H1 (cell line): ENCODE measurements around the gene PTPN13. TPM values are rescaled to one million over a fixed set of nuclear protein-coding genes. Genes with fewer than 3 reads are reported as not detected.

Experiments
- CTCF ChIA-PET: fragments of 300-600 bp; sonication (Branson Sonifier 250); formaldehyde crosslinking; loops from one replicate; lab custom pipeline; 2021; ENCODE audit not compliant: partially characterized antibody; lab: Charles Lee
- POLR2A ChIA-PET: fragments of 300-600 bp; sonication (Branson Sonifier 250); formaldehyde crosslinking; loops from one replicate; lab custom pipeline; 2021; ENCODE audit warnings: inconsistent platforms; ENCODE audit not compliant: partially characterized antibody; lab: Charles Lee
- DNase-seq, 2 experiments: peaks; one replicate each; pipeline versions ENCODE4 v3.0.0 to v3.0.0-alpha.2; 2010 to 2022; ENCODE audit warnings: low spot score in 2 of 2, low read depth in 1 of 2, mixed read lengths in 1 of 2
- FAIRE-seq: peaks from 2 replicates; lab custom pipeline; 2011; peaks lifted over from hg19 to GRCh38; lab: Jason Lieb, UNC
- H2AFZ ChIP-seq: 2 replicates; pipeline ENCODE4 v1.8.1; 2012; ENCODE audit warnings: low read length, inconsistent platforms
- H2AK5ac ChIP-seq: 2 replicates; pipeline ENCODE4 v1.6.1; 2013; ENCODE audit warnings: low read depth, low read length
- H2BK120ac ChIP-seq: replicated peaks from 2 replicates; pipeline ENCODE3; 2013; ENCODE audit warnings: low read depth, low read length, inconsistent platforms
- H2BK12ac ChIP-seq: 2 replicates; pipeline ENCODE4 v1.6.1; 2013; ENCODE audit warnings: low read depth, low read length
- H2BK15ac ChIP-seq: 2 replicates; pipeline ENCODE4 v1.6.1; 2013; ENCODE audit warnings: low read length
- H2BK20ac ChIP-seq: 2 replicates; pipeline ENCODE4 v1.6.1; 2013; ENCODE audit warnings: low read length
- H2BK5ac ChIP-seq: 2 replicates; pipeline ENCODE4 v1.6.1; 2013; ENCODE audit warnings: low read depth, low read length
- H3K14ac ChIP-seq: 2 replicates; pipeline ENCODE4 v1.6.1; 2013; ENCODE audit warnings: inconsistent platforms; ENCODE audit not compliant: insufficient read length
- H3K18ac ChIP-seq: 2 replicates; pipeline ENCODE4 v1.6.1; 2013; ENCODE audit warnings: low read length; ENCODE audit errors: extremely low read depth
- H3K23ac ChIP-seq: 2 replicates; pipeline ENCODE4 v1.6.1; 2013; ENCODE audit warnings: inconsistent platforms; ENCODE audit not compliant: insufficient read length
- H3K23me2 ChIP-seq: 2 replicates; pipeline ENCODE4 v1.6.1; 2013; ENCODE audit warnings: low read depth, low read length
- H3K27ac ChIP-seq: 2 replicates; pipeline ENCODE4 v1.6.1; 2011; ENCODE audit warnings: low read depth, low read length, inconsistent platforms
- H3K27me3 ChIP-seq, 4 experiments: replicated peaks in 1 of 4; 1 replicate in 1 of 4; 2 replicates in 3 of 4; pipeline versions ENCODE4 v1.6.1 to v1.8.1; 2011 to 2013; ENCODE audit warnings: low read length in 3 of 4, mild to moderate bottlenecking in 3 of 4, inconsistent platforms in 2 of 4, mixed read lengths in 2 of 4, moderate library complexity in 1 of 4; ENCODE audit not compliant: control insufficient read depth in 3 of 4, insufficient read depth in 3 of 4; ENCODE audit errors: extremely low read depth in 1 of 4
- H3K36me3 ChIP-seq, 4 experiments: 2 replicates each; pipeline versions ENCODE4 v1.6.1 to v1.8.1; 2011 to 2013; ENCODE audit warnings: mild to moderate bottlenecking in 4 of 4, low read length in 3 of 4, moderate library complexity in 2 of 4, control low read depth in 1 of 4, inconsistent platforms in 1 of 4; ENCODE audit not compliant: insufficient read depth in 4 of 4, control insufficient read depth in 2 of 4
- H3K4ac ChIP-seq: replicated peaks from 2 replicates; pipeline ENCODE3; 2013; ENCODE audit warnings: low read length, low read depth, mixed read lengths, inconsistent platforms; ENCODE audit not compliant: insufficient read length
- H3K4me1 ChIP-seq, 4 experiments: replicated peaks in 1 of 4; 1 replicate in 1 of 4; 2 replicates in 3 of 4; pipeline versions ENCODE4 v1.6.1 to v1.8.1; 2011 to 2013; ENCODE audit warnings: low read length in 3 of 4, inconsistent platforms in 2 of 4, mixed read lengths in 1 of 4; ENCODE audit not compliant: insufficient read depth in 4 of 4, control insufficient read depth in 3 of 4
- H3K4me2 ChIP-seq, 2 experiments: 2 replicates each; pipeline versions ENCODE4 v1.6.1 to v1.8.1; 2011 to 2013; ENCODE audit warnings: low read depth in 2 of 2, low read length in 2 of 2, control low read depth in 1 of 2, inconsistent platforms in 1 of 2, mild to moderate bottlenecking in 1 of 2; ENCODE audit not compliant: insufficient read depth in 1 of 2
- H3K4me3 ChIP-seq, 4 experiments: fragments of 200-600, 300-600 bp in 1 of 4; sonication (generic), shearing (Covaris generic), sonication (Bioruptor Twin) in 1 of 4; 2 replicates each; pipeline versions ENCODE4 v1.5.1 to v1.8.1; 2011 to 2016; ENCODE audit warnings: low read length in 4 of 4, low read depth in 3 of 4, control low read depth in 2 of 4, inconsistent platforms in 2 of 4, mild to moderate bottlenecking in 2 of 4, mixed read lengths in 1 of 4, moderate library complexity in 1 of 4; ENCODE audit not compliant: insufficient read depth in 2 of 4; ENCODE audit errors: extremely low read depth in 1 of 4
- H3K56ac ChIP-seq: replicated peaks from 2 replicates; pipeline ENCODE3; 2013; ENCODE audit warnings: low read depth, mild to moderate bottlenecking, mixed read lengths, low read length, inconsistent platforms; ENCODE audit not compliant: insufficient read length
- H3K79me1 ChIP-seq: 2 replicates; pipeline ENCODE4 v1.6.1; 2013; ENCODE audit warnings: low read depth, low read length, control low read depth
- H3K79me2 ChIP-seq, 2 experiments: 2 replicates each; pipeline versions ENCODE4 v1.6.1 to v1.8.1; 2012 to 2013; ENCODE audit warnings: low read length in 2 of 2, mild to moderate bottlenecking in 2 of 2, inconsistent platforms in 1 of 2; ENCODE audit not compliant: insufficient read depth in 2 of 2, control insufficient read depth in 1 of 2
- H3K9ac ChIP-seq, 4 experiments: replicated peaks in 1 of 4; 1 replicate in 1 of 4; 2 replicates in 3 of 4; pipeline versions ENCODE4 v1.6.1 to v1.8.1; 2011 to 2013; ENCODE audit warnings: low read depth in 3 of 4, low read length in 3 of 4, control low read depth in 2 of 4, mild to moderate bottlenecking in 2 of 4, moderate library complexity in 2 of 4, inconsistent platforms in 1 of 4; ENCODE audit errors: extremely low read depth in 1 of 4
- H3K9me3 ChIP-seq, 2 experiments: 2 replicates each; pipeline versions ENCODE4 v1.6.1 to v1.8.1; 2012 to 2013; ENCODE audit warnings: mild to moderate bottlenecking in 2 of 2, moderate library complexity in 2 of 2, control low read depth in 1 of 2, inconsistent platforms in 1 of 2, low read depth in 1 of 2, low read length in 1 of 2, mixed read lengths in 1 of 2; ENCODE audit not compliant: insufficient read depth in 2 of 2
- H4K20me1 ChIP-seq, 2 experiments: replicated peaks in 1 of 2; 2 replicates each; pipeline versions ENCODE3 to v1.8.1; 2011 to 2013; ENCODE audit warnings: inconsistent platforms in 2 of 2, low read length in 2 of 2, mild to moderate bottlenecking in 1 of 2; ENCODE audit not compliant: insufficient read depth in 2 of 2, control insufficient read depth in 1 of 2
- H4K5ac ChIP-seq: 2 replicates; pipeline ENCODE4 v1.6.1; 2013; ENCODE audit warnings: low read length, low read depth, mixed read lengths, inconsistent platforms; ENCODE audit not compliant: insufficient read length
- H4K8ac ChIP-seq: 2 replicates; pipeline ENCODE4 v1.8.0; 2013; ENCODE audit warnings: mild to moderate bottlenecking, moderate library complexity, low read length, inconsistent platforms; ENCODE audit not compliant: insufficient read depth; ENCODE audit errors: extremely low read depth
- H4K91ac ChIP-seq: replicated peaks from 2 replicates; pipeline ENCODE3; 2013; ENCODE audit warnings: low read length, mixed read lengths, inconsistent platforms; ENCODE audit not compliant: insufficient read length
- FOSL1 ChIP-seq: IDR thresholded peaks from 2 replicates; pipeline ENCODE4 v1.6.1; 2011; ENCODE audit warnings: mild to moderate bottlenecking, low read depth, low read length, moderate library complexity; ENCODE audit not compliant: insufficient read depth
- SP1 ChIP-seq: IDR thresholded peaks from 2 replicates; pipeline ENCODE4 v1.6.1; 2011; ENCODE audit warnings: low read depth, low read length
- TAF1 ChIP-seq: IDR thresholded peaks from 2 replicates; pipeline ENCODE4 v1.6.1; 2011; ENCODE audit warnings: mild to moderate bottlenecking, low read depth, low read length
- WGBS, 2 experiments: shearing (Covaris generic) in 1 of 2; methylation state at CpG; one replicate each; pipeline versions ENCODE4 v1.1.6 to v1.1.7; 2013 to 2015; ENCODE audit warnings: low lambda C conversion rate in 2 of 2, mixed read lengths in 2 of 2, inconsistent platforms in 1 of 2, low coverage in 1 of 2, missing lambda C conversion rate in 1 of 2; ENCODE audit not compliant: insufficient replicate concordance in 2 of 2, insufficient coverage in 1 of 2, insufficient read length in 1 of 2; ENCODE audit errors: extremely low coverage in 1 of 2, missing lambda C conversion rate in 1 of 2; 5-methylcytosine and 5-hydroxymethylcytosine counted together
- polyA plus RNA-seq, 7 experiments: library from polyadenylated mRNA; depleted of rRNA in 3 of 7; stranded (reverse) in 5 of 7; unstranded in 2 of 7; fragments of >200 nt in 5 of 7; fragments of 200-250 nt in 2 of 7; gene quantifications; 1 replicate in 5 of 7; 2 replicates in 1 of 7; 4 replicates in 1 of 7; pipeline versions ENCODE4 v1.2.1 to v1.2.3, GENCODE V29; 2011 to 2013; ENCODE audit warnings: missing spikeins in 2 of 7, mixed read lengths in 2 of 7
- total RNA-seq: library from RNA; stranded (reverse); fragmentation: NEBNext Ultra II Directional; extraction: Animal tissue kit (Norgen Biotek cat#: 25700); gene quantifications from 2 replicates; pipeline ENCODE4 v1.2.1, GENCODE V29; 2021

PTPN13 gene
- total and polyA plus RNA-seq, 2 of the 8 experiments (the other 6 are each of a cell fraction or from before 2014, with no cell fraction given), result 12.7 to 57.9 TPM

GRCh38 chr4:86621435-86621834, 27.3 kb downstream of the PTPN13 start:
- H3K9ac ChIP-seq, result no peak overlapping the region
- no peaks in the 10 kb centered on the region for H3K23me2 ChIP-seq
- no peak overlapping the region for H3K56ac ChIP-seq
- no peak overlapping the region for H3K4me3 ChIP-seq
- no peak overlapping the region for H4K91ac ChIP-seq
- no peak overlapping the region for H4K5ac ChIP-seq
- 85% methylated on average over 1 of the region's 1 CpG; no CpG with 5 or more reads in 1 of the 2 experiments for WGBS, 2 experiments
- H3K18ac ChIP-seq, result no peak overlapping the region
- H2AFZ ChIP-seq, result no peak overlapping the region
- H2BK5ac ChIP-seq, result no peak overlapping the region
- H2BK15ac ChIP-seq, result no peak overlapping the region
- no peak overlapping the region for H3K27ac ChIP-seq
- peaks cover 2% of the 10 kb centered on the region; the same call in 1 of the 2 replicates for H3K79me1 ChIP-seq
- no peak overlapping the region for H2BK120ac ChIP-seq
- H3K4ac ChIP-seq, result no peak overlapping the region
- no peaks in the 10 kb centered on the region for H3K9me3 ChIP-seq
- H3K4me1 ChIP-seq, result peaks cover 0 to 4% (median 0%) of the 10 kb centered on the region in 4 experiments; a peak in 1 of 7 replicates
- peaks cover 2 to 77% of the 10 kb centered on the region in 2 experiments; a peak in 3 of 4 replicates for H3K79me2 ChIP-seq
- TF ChIP-seq TAF1 (no peak), FOSL1 (no peak), SP1 (no peak)
- TF ChIP-seq, all 59 proteins: peak for 0
- Histone ChIP-seq H3K23ac (no peak overlapping the region), H3K36me3 (no peaks in the 10 kb centered on the region), H2AK5ac (no peak overlapping the region), H2BK20ac (no peak overlapping the region), H3K4me2 (no peak overlapping the region), H2BK12ac (no peak overlapping the region), H3K27me3 (no peaks in the 10 kb centered on the region), H4K20me1 (peaks cover 2% of the 10 kb centered on the region in 2 experiments), H3K14ac (no peak overlapping the region), H4K8ac (no peak overlapping the region)
- DNase-seq (no peak), FAIRE-seq (no peak)
- ChIA-PET POLR2A (no interaction called here), CTCF (interaction anchor here (0.6 kb wide), 1 partner anchor 802 kb away, joined by 3 read pairs; no protein-coding TSS in a partner anchor)
